HepG2 (cell line): ENCODE measurements around the gene EMILIN3. TPM values are rescaled to one million over a fixed set of nuclear protein-coding genes. Genes with fewer than 3 reads are reported as not detected.

Experiments
- ATAC-seq: fragments of 200-7000 bp; cut with Tn5 transposase; 3 replicates; pipeline ENCODE4 v1.9.1; 2020; ENCODE audit warnings: mild to moderate bottlenecking, moderate library complexity
- BruUV-seq: library from RNA; stranded (reverse); fragments of 400-500 nt; replicated peaks from 2 replicates; lab custom pipeline; 2021; lab: Mats Ljungman, UMichigan
- CTCF ChIA-PET: fragments of 300-600 bp; formaldehyde crosslinking; extraction: SDS; loops from one replicate; lab custom pipeline; 2021; ENCODE audit warnings: low total read pairs, inconsistent platforms, low intra/inter-chr PET ratio; lab: Yijun Ruan, JAX
- POLR2A ChIA-PET: fragments of 350-600 bp; sonication (Branson Sonifier 250); formaldehyde crosslinking; loops from one replicate; lab custom pipeline; 2020; ENCODE audit warnings: antibody characterized with exemption, inconsistent platforms; lab: Yijun Ruan, JAX
- DNase-seq: peaks from one replicate; pipeline ENCODE4 v3.0.0-alpha.2; 2015; ENCODE audit warnings: low spot score
- FAIRE-seq: peaks from 3 replicates; lab custom pipeline; 2011; peaks lifted over from hg19 to GRCh38; lab: Jason Lieb, UNC
- H2AFZ ChIP-seq: one replicate; pipeline ENCODE4 v1.6.1; 2011; ENCODE audit warnings: low read length, inconsistent platforms
- H3K27ac ChIP-seq: fragments of 300-600 bp; 3 replicates; pipeline ENCODE4 v1.8.0; 2011; ENCODE audit warnings: mixed run types, mild to moderate bottlenecking, mixed read lengths, low read length, inconsistent platforms; ENCODE audit not compliant: insufficient read depth; ENCODE audit errors: extremely low read length
- H3K27me3 ChIP-seq, 2 experiments: fragments of 200-600 bp in 1 of 2; 2 replicates in 1 of 2; 3 replicates in 1 of 2; pipeline versions ENCODE4 v1.6.0 to v1.8.0; 2011; ENCODE audit warnings: low read length in 2 of 2, mild to moderate bottlenecking in 2 of 2, moderate library complexity in 2 of 2, inconsistent platforms in 1 of 2; ENCODE audit not compliant: insufficient read depth in 2 of 2, control insufficient read depth in 1 of 2
- H3K36me3 ChIP-seq, 2 experiments: fragments of 200-600 bp in 1 of 2; replicated peaks in 1 of 2; 2 replicates in 1 of 2; 3 replicates in 1 of 2; pipeline versions ENCODE4 v1.5.1 to v1.8.0; 2011; ENCODE audit warnings: low read length in 2 of 2, inconsistent platforms in 1 of 2; ENCODE audit not compliant: insufficient read depth in 2 of 2, control insufficient read depth in 1 of 2
- H3K4me1 ChIP-seq: 2 replicates; pipeline ENCODE4 v1.5.1; 2012; ENCODE audit warnings: low read length, inconsistent platforms; ENCODE audit not compliant: insufficient read depth
- H3K4me2 ChIP-seq: 2 replicates; pipeline ENCODE4 v1.6.0; 2011; ENCODE audit warnings: low read depth, low read length, inconsistent platforms
- H3K4me3 ChIP-seq, 3 experiments: fragments of 200-600 bp in 1 of 3; sonication (generic), shearing (Covaris generic) in 1 of 3; replicated peaks in 1 of 3; 2 replicates each; pipeline ENCODE4 v1.5.1; 2011 to 2016; ENCODE audit warnings: low read length in 3 of 3, inconsistent platforms in 2 of 3, low read depth in 2 of 3, mild to moderate bottlenecking in 2 of 3, control low read depth in 1 of 3, mixed read lengths in 1 of 3; ENCODE audit not compliant: insufficient read depth in 1 of 3
- H3K79me2 ChIP-seq: one replicate; pipeline ENCODE4 v1.6.1; 2011; ENCODE audit warnings: low read length, inconsistent platforms; ENCODE audit not compliant: insufficient read depth
- H3K9ac ChIP-seq: 2 replicates; pipeline ENCODE4 v1.6.0; 2011; ENCODE audit warnings: mild to moderate bottlenecking, low read depth, low read length, inconsistent platforms; ENCODE audit not compliant: insufficient read depth
- H3K9me3 ChIP-seq: 2 replicates; pipeline ENCODE4 v1.5.1; 2012; ENCODE audit warnings: mild to moderate bottlenecking, low read length
- H4K20me1 ChIP-seq: 2 replicates; pipeline ENCODE4 v1.6.0; 2011; ENCODE audit warnings: inconsistent platforms, mild to moderate bottlenecking, low read length, moderate library complexity; ENCODE audit not compliant: insufficient read depth
- ARHGAP35 ChIP-seq: sonication (generic); formaldehyde crosslinking; IDR thresholded peaks from 2 replicates; pipeline ENCODE4 v1.9.0; 2022; ENCODE audit warnings: mild to moderate bottlenecking, inconsistent platforms, moderate library complexity, missing genetic modification reagents, borderline replicate concordance
- CEBPZ ChIP-seq: IDR thresholded peaks from 2 replicates; pipeline ENCODE4 v1.6.1; 2012; ENCODE audit warnings: low read length, improper control_type of control experiment
- FOSL2 ChIP-seq: sonication (generic); formaldehyde crosslinking; IDR thresholded peaks from 2 replicates; pipeline ENCODE4 v1.4.0; 2020; ENCODE audit warnings: missing genetic modification reagents
- GMEB2 ChIP-seq: IDR thresholded peaks from 2 replicates; pipeline ENCODE4 v1.6.1; 2016; ENCODE audit warnings: missing biosample characterization, missing genetic modification reagents, low read depth
- HNF4G ChIP-seq, 2 experiments: sonication (generic) in 1 of 2; formaldehyde crosslinking in 1 of 2; IDR thresholded peaks; 2 replicates each; pipeline versions ENCODE4 v1.4.0 to v1.6.1; 2011 to 2020; ENCODE audit warnings: borderline replicate concordance in 2 of 2, low read depth in 2 of 2, mild to moderate bottlenecking in 2 of 2, low read length in 1 of 2, missing genetic modification reagents in 1 of 2, moderate library complexity in 1 of 2
- PAX8 ChIP-seq: sonication (generic); formaldehyde crosslinking; IDR thresholded peaks from 2 replicates; pipeline ENCODE4 v1.8.0; 2022; ENCODE audit warnings: mild to moderate bottlenecking, missing genetic modification reagents, borderline replicate concordance
- RELA ChIP-seq: sonication (generic); formaldehyde crosslinking; IDR thresholded peaks from 2 replicates; pipeline ENCODE4 v1.4.0; 2020; ENCODE audit warnings: missing genetic modification reagents
- SALL2 ChIP-seq: sonication (generic); formaldehyde crosslinking; IDR thresholded peaks from 2 replicates; pipeline ENCODE4 v1.8.1; 2023; ENCODE audit warnings: mild to moderate bottlenecking, missing genetic modification reagents, inconsistent platforms
- SKI ChIP-seq: fragments of 450-650 bp; IDR thresholded peaks from one replicate; pipeline ENCODE4 v1.6.1; 2018; ENCODE audit warnings: mild to moderate bottlenecking; ENCODE audit not compliant: partially characterized antibody
- SRY ChIP-seq: sonication (generic); formaldehyde crosslinking; IDR thresholded peaks from 2 replicates; pipeline ENCODE4 v1.8.0; 2022; ENCODE audit warnings: mild to moderate bottlenecking, missing genetic modification reagents
- TEAD2 ChIP-seq: sonication (generic); formaldehyde crosslinking; IDR thresholded peaks from 2 replicates; pipeline ENCODE4 v1.9.0; 2021; ENCODE audit warnings: missing genetic modification reagents
- ZNF138 ChIP-seq: sonication (generic); formaldehyde crosslinking; IDR thresholded peaks from 2 replicates; pipeline ENCODE4 v1.5.0; 2020; ENCODE audit warnings: mild to moderate bottlenecking, low read depth, missing genetic modification reagents
- ZNF740 ChIP-seq: sonication (generic); formaldehyde crosslinking; IDR thresholded peaks from 2 replicates; pipeline ENCODE4 v1.4.0; 2020; ENCODE audit warnings: missing genetic modification reagents
- ZNF749 ChIP-seq: sonication (generic); formaldehyde crosslinking; IDR thresholded peaks from 2 replicates; pipeline ENCODE4 v1.8.0; 2022; ENCODE audit warnings: mild to moderate bottlenecking, missing genetic modification reagents, moderate library complexity, borderline replicate concordance
- ZNF768 ChIP-seq: sonication (generic); formaldehyde crosslinking; IDR thresholded peaks from 2 replicates; pipeline ENCODE4 v1.4.0; 2020; ENCODE audit warnings: missing genetic modification reagents
- ZNF792 ChIP-seq: IDR thresholded peaks from 2 replicates; pipeline ENCODE4 v1.6.1; 2016
- WGBS: methylation state at CpG from one replicate; pipeline ENCODE4 v1.1.6; 2017; ENCODE audit warnings: low lambda C conversion rate; 5-methylcytosine and 5-hydroxymethylcytosine counted together
- in situ Hi-C: cut with HindIII; loops from 2 replicates; pipeline ENCODE4 v1.10.0; 2017; ENCODE audit warnings: low pct_unique_long_range_greater_than_20kb; ENCODE audit not compliant: extremely low pct_ligation_motif_present
- intact Hi-C: fragments of 100-400 bp; cut with micrococcal nuclease; formaldehyde crosslinking; loops from one replicate; pipeline ENCODE4 v1.10.0; 2022; ENCODE audit not compliant: unreplicated experiment
- polyA plus RNA-seq, 8 experiments: library from polyadenylated mRNA; depleted of rRNA in 3 of 8; stranded (reverse) in 7 of 8; unstranded in 1 of 8; fragments of >200 nt; fragmentation: Illumina TruSeq in 4 of 8; extraction: Trizol in 4 of 8; gene quantifications; 2 replicates each; pipeline versions ENCODE4 v1.2.1 to v1.2.3, GENCODE V29; 2011 to 2016; ENCODE audit warnings: low read depth in 4 of 8, missing spikeins in 1 of 8, mixed read lengths in 1 of 8; ENCODE audit not compliant: insufficient read depth in 1 of 8
- total RNA-seq, 5 experiments: library from RNA; depleted of rRNA; stranded (reverse); fragments of >200 nt; fragmentation: Illumina TruSeq; extraction: Trizol; gene quantifications; 2 replicates each; pipeline ENCODE4 v1.2.3, GENCODE V29; 2016; ENCODE audit warnings: low read depth in 1 of 5
- TF ChIP-seq, protein P1 (sequence below): sonication (generic); formaldehyde crosslinking; IDR thresholded peaks from 2 replicates; pipeline ENCODE4 v1.5.0; 2020; ENCODE audit warnings: missing genetic modification reagents
- TF ChIP-seq, protein P2 (sequence below): sonication (generic); formaldehyde crosslinking; IDR thresholded peaks from 2 replicates; pipeline ENCODE4 v1.8.1; 2023; ENCODE audit warnings: missing genetic modification reagents, inconsistent platforms, borderline replicate concordance

The EMILIN3 gene
- total and polyA plus RNA-seq, 2 of the 13 experiments (the other 11 are each of a cell fraction or from before 2014, with no cell fraction given), result 0.25 to 0.29 TPM

DNA sequence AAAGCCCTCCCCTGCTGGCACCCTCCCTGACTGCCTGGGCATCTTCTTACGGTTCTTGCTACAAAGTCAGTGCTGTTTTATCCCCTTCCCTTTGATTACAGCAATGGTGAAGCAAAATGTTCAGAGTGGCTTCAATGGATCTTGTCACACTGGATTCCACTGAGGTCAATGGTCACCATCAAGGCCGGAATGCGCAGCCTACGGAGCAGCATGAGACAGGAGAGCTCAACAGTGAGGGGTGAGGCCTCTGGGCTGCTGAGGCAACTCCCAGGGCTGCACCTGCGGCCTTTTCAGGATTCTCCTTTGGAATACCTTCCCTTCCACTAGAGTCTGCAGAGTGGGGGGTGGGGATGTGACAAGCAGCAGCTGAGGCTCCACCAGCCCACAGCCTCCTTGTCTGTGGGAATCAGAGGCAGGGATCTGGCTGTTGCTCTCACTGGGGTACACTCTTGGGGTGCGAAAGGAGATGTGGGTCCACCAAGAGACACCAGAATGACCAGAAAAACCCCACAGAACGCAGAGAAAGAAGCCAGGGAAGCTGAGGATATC, 40.4 kb upstream of the EMILIN3 start:
- no peaks in the 10 kb centered on the region for H3K9me3 ChIP-seq
- FAIRE-seq, result no peak
- H3K4me2 ChIP-seq, result no peak overlapping the region
- no peak overlapping the region for H3K9ac ChIP-seq
- no peaks in the 10 kb centered on the region for H3K4me1 ChIP-seq
- no peak overlapping the region for H3K27ac ChIP-seq
- no TSS peak for BruUV-seq
- POLR2A ChIA-PET, result no interaction called here
- no peak for DNase-seq
- intact Hi-C loops, result no loop called here
- no peaks in the 10 kb centered on the region for H3K27me3 ChIP-seq
- H4K20me1 ChIP-seq, result no peaks in the 10 kb centered on the region
- 96% methylated on average over 7 of the region's 7 CpGs for WGBS
- H3K4me3 ChIP-seq, result no peak overlapping the region
- CTCF ChIA-PET, result no interaction called here
- H3K79me2 ChIP-seq, result no peaks in the 10 kb centered on the region
- ATAC-seq, result 0 out of 3 replicates have a peak, but pooled peaks have one; percentile 12
- H2AFZ ChIP-seq, result no peak overlapping the region
- in situ Hi-C loops, result no loop called here
- peaks cover 50 to 84% of the 10 kb centered on the region in 2 experiments for H3K36me3 ChIP-seq
- TF ChIP-seq ZNF740 (CRISPR knock-in tag), result no peak
- TF ChIP-seq SALL2 (CRISPR knock-in tag), result no peak
- no peak for TF ChIP-seq SRY (CRISPR knock-in tag)
- no peak for TF ChIP-seq ZNF792 (CRISPR knock-in tag)
- no peak for TF ChIP-seq CEBPZ
- TF ChIP-seq ARHGAP35, result no peak
- TF ChIP-seq FOSL2, result no peak
- TF ChIP-seq RELA (CRISPR knock-in tag), result no peak
- TF ChIP-seq ZNF138 (CRISPR knock-in tag), result no peak
- no peak for TF ChIP-seq TEAD2 (CRISPR knock-in tag)
- TF ChIP-seq SKI, result no peak
- no peak for TF ChIP-seq GMEB2 (CRISPR knock-in tag)
- no peak for TF ChIP-seq PAX8 (CRISPR knock-in tag)
- TF ChIP-seq, protein P1, sequence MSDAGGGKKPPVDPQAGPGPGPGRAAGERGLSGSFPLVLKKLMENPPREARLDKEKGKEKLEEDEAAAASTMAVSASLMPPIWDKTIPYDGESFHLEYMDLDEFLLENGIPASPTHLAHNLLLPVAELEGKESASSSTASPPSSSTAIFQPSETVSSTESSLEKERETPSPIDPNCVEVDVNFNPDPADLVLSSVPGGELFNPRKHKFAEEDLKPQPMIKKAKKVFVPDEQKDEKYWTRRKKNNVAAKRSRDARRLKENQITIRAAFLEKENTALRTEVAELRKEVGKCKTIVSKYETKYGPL (CRISPR knock-in tag), result no peak
- no peak for TF ChIP-seq HNF4G (IDR thresholded peaks at IDR 0.05; ENCODE audit: borderline replicate concordance, low read depth, low read length)
- TF ChIP-seq HNF4G (CRISPR knock-in tag; IDR thresholded peaks at IDR 0.05; ENCODE audit: borderline replicate concordance, low read depth), result no peak
- TF ChIP-seq ZNF749 (CRISPR knock-in tag), result no peak
- TF ChIP-seq, protein P2, sequence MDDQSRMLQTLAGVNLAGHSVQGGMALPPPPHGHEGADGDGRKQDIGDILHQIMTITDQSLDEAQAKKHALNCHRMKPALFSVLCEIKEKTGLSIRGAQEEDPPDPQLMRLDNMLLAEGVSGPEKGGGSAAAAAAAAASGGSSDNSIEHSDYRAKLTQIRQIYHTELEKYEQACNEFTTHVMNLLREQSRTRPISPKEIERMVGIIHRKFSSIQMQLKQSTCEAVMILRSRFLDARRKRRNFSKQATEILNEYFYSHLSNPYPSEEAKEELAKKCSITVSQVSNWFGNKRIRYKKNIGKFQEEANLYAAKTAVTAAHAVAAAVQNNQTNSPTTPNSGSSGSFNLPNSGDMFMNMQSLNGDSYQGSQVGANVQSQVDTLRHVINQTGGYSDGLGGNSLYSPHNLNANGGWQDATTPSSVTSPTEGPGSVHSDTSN, result no peak
- TF ChIP-seq ZNF768 (CRISPR knock-in tag), result no peak
